ENCODE results near the gene GRIN2C. TPM values are rescaled to one million over a fixed set of nuclear protein-coding genes. Genes with fewer than 3 reads are reported as not detected.

GRIN2C gene
- total and polyA plus RNA-seq, 9 of the 15 experiments (the other 6 are each of a cell fraction or from before 2014, with no cell fraction given): under 0.01 to 0.33 (median 0.10) TPM; not detected in 2

GRCh38 chr17:74868251-74868907, 8.7 kb upstream of the GRIN2C start (continued):
- no peak for TF ChIP-seq MYBL2 (IDR thresholded peaks at IDR 0.05; ENCODE audit: low read depth)
- no peak for TF ChIP-seq MYBL2 (CRISPR knock-in tag; IDR thresholded peaks at IDR 0.05; ENCODE audit: borderline replicate concordance)
- TF ChIP-seq HDAC6 (IDR thresholded peaks at IDR 0.05; ENCODE audit: low read depth, low read length): no peak
- no peak for TF ChIP-seq TEAD1 (CRISPR knock-in tag; IDR thresholded peaks at IDR 0.05)
- TF ChIP-seq CBX5 (IDR thresholded peaks at IDR 0.05; ENCODE audit: borderline replicate concordance, low read depth): no peak
- 0 out of 2 replicates have a peak, but pooled peaks have one; percentile 24 for TF ChIP-seq ZNF449 (CRISPR knock-in tag; IDR thresholded peaks at IDR 0.05)
- no peak; the same call in 1 of the 2 replicates for TF ChIP-seq NFRKB (IDR thresholded peaks at IDR 0.05; ENCODE audit: low read depth)
- TF ChIP-seq ZNF592 (IDR thresholded peaks at IDR 0.05): peak; percentile 84
- TF ChIP-seq L3MBTL2 (IDR thresholded peaks at IDR 0.05): peak; percentile 89
- no peak for TF ChIP-seq RBM22 (IDR thresholded peaks at IDR 0.05; ENCODE audit: low read depth, low read length, poor library complexity, severe bottlenecking)
- no peak for TF ChIP-seq ESRRB (CRISPR knock-in tag; IDR thresholded peaks at IDR 0.05; ENCODE audit: borderline replicate concordance)
- no peak for TF ChIP-seq FOXP1 (CRISPR knock-in tag; IDR thresholded peaks at IDR 0.05)
- TF ChIP-seq TAF9B (IDR thresholded peaks at IDR 0.05; ENCODE audit: partially characterized antibody): no peak
- TF ChIP-seq COPS2 (conservative IDR thresholded peaks at IDR 0.05): no peak
- TF ChIP-seq RERE (CRISPR knock-in tag; IDR thresholded peaks at IDR 0.05; ENCODE audit: borderline replicate concordance): no peak
- no peak for TF ChIP-seq NR4A1 (CRISPR knock-in tag; IDR thresholded peaks at IDR 0.05)
- 0 out of 2 replicates have a peak, but pooled peaks have one; percentile 38 for TF ChIP-seq NR4A1 (tag; IDR thresholded peaks at IDR 0.05)
- TF ChIP-seq CBX1 (IDR thresholded peaks at IDR 0.05; ENCODE audit: low read depth): no peak

Data from K562 (cell line).